Bronchial epithelial cell (primary cell): ENCODE results near the gene POC1A. TPM values are rescaled to one million over a fixed set of nuclear protein-coding genes. Genes with fewer than 3 reads are reported as not detected.
"Not testable (repeated sequence)": the region's sequence is repeated elsewhere in the genome, so short reads cannot be mapped to it uniquely, and the experiment has no call there.

Experiments
- DNase-seq: peaks from one replicate; pipeline ENCODE4 v3.0.0-alpha.2; 2010; ENCODE audit warnings: low read depth
- FAIRE-seq: peaks from 2 replicates; lab custom pipeline; 2011; peaks lifted over from hg19 to GRCh38; lab: Jason Lieb, UNC
- H3K27me3 ChIP-seq: 2 replicates; pipeline ENCODE4 v1.5.1; 2011; ENCODE audit warnings: low read length; ENCODE audit not compliant: control insufficient read depth, insufficient read depth
- H3K36me3 ChIP-seq: 2 replicates; pipeline ENCODE4 v1.5.1; 2011; ENCODE audit warnings: low read length; ENCODE audit not compliant: control insufficient read depth, insufficient read depth
- H3K4me3 ChIP-seq: 2 replicates; pipeline ENCODE4 v1.5.1; 2011; ENCODE audit warnings: mild to moderate bottlenecking, low read depth, low read length, control low read depth
- total RNA-seq: library from RNA; depleted of rRNA; stranded (reverse); fragments of >200 nt; gene quantifications from 2 replicates; pipeline ENCODE4 v1.2.1, GENCODE V29; 2014
- TF ChIP-seq, protein P1 (sequence below): IDR thresholded peaks from 2 replicates; pipeline ENCODE4 v1.5.1; 2011; ENCODE audit warnings: mild to moderate bottlenecking, moderate library complexity, low read length, control low read depth, inconsistent platforms; ENCODE audit not compliant: insufficient read depth, severe bottlenecking

POC1A gene
- total RNA-seq, 1 donor from 2014 or later: 1.8 TPM

DNA sequence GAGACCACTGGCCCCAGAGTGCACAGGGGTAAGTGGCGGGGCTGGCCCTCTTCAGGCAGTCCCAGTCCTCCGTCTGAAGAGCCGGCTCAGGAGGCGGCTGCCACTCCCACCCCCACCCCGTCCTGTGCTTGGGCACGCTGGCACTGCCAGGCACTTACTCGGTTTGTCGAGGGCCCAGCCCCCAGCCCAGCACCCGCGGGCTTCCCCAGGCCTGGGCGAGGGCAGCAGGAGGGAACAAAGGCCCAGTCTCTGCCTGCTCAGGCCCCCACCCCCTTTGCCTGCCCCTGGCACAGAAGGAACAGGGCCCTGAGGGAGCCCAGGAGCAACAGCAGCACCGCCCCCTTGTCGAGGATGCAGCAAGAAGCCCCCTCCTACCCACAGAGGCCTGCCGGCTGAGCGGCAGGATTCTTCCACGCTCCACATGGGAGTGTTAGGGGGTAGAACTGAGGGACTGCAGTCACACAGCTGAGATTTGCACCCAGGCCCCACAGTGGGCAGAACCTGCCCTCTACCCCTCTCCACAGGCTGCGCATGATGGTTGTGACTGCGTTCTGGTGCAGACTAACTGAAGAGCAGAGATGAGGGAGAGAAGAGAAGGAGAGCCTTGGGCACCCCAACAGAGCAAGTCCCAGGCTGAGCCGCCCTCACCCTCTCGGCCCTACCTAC, 106.8 kb downstream of the POC1A start:
- TF ChIP-seq, protein P1, sequence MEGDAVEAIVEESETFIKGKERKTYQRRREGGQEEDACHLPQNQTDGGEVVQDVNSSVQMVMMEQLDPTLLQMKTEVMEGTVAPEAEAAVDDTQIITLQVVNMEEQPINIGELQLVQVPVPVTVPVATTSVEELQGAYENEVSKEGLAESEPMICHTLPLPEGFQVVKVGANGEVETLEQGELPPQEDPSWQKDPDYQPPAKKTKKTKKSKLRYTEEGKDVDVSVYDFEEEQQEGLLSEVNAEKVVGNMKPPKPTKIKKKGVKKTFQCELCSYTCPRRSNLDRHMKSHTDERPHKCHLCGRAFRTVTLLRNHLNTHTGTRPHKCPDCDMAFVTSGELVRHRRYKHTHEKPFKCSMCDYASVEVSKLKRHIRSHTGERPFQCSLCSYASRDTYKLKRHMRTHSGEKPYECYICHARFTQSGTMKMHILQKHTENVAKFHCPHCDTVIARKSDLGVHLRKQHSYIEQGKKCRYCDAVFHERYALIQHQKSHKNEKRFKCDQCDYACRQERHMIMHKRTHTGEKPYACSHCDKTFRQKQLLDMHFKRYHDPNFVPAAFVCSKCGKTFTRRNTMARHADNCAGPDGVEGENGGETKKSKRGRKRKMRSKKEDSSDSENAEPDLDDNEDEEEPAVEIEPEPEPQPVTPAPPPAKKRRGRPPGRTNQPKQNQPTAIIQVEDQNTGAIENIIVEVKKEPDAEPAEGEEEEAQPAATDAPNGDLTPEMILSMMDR: no peak
- H3K27me3 ChIP-seq: no peaks in the 10 kb centered on the region
- DNase-seq (peak; percentile 83), FAIRE-seq (peak; percentile 43)
- no peak overlapping the region for H3K4me3 ChIP-seq
- H3K36me3 ChIP-seq: peaks cover 26% of the 10 kb centered on the region

DNA sequence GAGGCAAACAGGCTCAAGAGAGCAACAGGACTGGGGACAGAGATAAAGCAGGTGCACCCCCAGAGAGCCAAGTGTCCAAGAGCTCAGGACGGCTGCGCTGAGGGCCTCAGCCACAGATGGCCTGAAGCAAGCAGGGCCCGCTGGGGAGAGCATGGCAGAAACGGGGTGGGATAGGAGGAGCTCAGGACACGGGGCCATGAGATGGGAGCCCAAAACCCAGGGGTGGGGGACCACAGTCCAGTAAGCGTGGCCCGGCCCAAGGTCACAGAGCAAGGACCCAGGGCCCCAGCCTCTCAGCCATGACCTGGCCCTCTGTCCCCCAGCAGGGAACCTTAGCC, 107.4 kb downstream of the POC1A start:
- TF ChIP-seq, protein P1: no peak
- H3K4me3 ChIP-seq: peak overlapping the region; percentile 1
- FAIRE-seq: no peak
- H3K36me3 ChIP-seq: peaks cover 21% of the 10 kb centered on the region
- DNase-seq: no peak
- H3K27me3 ChIP-seq: no peaks in the 10 kb centered on the region

DNA sequence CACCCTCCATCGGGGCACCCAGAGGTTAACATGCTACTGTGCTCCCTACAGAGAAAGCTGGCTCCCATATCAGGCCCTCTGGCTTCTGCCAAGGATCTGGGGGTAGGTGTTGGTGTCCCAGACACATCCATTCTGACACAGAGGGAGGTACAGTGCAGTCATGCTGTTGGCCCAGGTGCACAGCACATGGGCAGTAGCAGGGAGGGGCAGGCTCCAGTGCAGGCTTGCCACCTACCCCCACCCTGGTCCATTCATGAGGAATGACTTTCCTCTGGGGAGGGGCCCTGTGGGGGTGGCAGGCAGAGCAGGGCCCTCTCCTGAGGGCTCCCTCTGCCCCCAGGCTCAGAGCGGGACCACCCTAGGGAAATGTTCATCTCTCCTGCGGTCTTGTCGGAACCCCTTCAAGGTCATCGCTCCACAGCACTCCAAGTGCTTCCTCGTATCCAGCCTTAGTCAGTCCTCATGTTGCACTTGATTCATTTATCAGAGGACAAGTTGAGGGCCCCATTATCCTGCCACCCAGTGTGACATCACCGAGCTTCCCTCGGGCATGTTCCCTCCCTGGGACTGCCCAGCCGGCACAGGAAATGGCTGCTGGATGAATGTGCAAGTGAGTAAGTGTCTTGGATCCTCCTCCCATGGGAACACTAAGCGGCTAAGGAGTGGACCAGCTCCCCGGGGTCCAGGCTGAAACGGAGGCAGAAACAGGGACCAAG, 107.9 kb downstream of the POC1A start:
- TF ChIP-seq, protein P1: no peak
- Histone ChIP-seq H3K36me3 (peaks cover 16% of the 10 kb centered on the region), H3K4me3 (no peak overlapping the region), H3K27me3 (no peaks in the 10 kb centered on the region)
- FAIRE-seq: peak; percentile 100
- peak; percentile 99 for DNase-seq

DNA sequence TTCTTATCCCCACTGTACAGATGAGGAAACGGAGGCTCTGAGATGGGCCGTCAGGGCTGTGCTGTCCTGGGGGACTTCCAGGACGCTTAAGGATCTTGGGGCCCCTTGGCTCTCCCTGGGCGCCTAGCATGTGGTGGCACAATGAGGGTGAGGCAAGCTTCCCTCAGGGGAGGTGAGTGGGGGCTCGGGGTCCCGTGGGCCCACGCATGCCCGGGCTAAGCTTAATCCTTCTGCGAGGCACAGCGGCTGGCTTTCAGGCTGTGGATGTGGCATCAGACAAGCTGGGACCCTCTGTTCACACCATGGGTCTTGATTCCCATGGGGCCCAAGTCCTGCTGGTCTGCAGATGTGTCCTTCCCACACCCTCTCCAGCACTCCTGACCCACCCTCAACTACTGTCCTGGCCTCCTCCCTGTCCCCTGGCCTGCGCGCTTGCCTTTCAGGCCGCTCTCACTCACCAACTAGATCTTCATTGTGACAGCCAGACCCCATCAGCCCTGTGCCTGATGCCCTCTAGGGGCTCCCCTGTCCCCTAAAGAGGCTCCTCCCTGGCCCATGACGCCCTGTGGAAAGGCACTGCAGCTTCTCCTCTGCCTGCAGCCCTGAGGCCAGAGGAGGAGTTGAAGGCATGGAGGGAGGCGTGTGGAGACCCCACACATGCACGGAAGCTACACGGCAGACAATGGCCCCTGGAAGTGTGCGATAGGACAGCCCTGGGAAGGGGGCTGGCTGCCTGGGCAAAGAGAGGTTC, 109.2 kb downstream of the POC1A start:
- no peaks in the 10 kb centered on the region for H3K27me3 ChIP-seq
- no peak overlapping the region for H3K4me3 ChIP-seq
- no peak for DNase-seq
- FAIRE-seq: no peak
- H3K36me3 ChIP-seq: peaks cover 5% of the 10 kb centered on the region
- TF ChIP-seq, protein P1: no peak

DNA sequence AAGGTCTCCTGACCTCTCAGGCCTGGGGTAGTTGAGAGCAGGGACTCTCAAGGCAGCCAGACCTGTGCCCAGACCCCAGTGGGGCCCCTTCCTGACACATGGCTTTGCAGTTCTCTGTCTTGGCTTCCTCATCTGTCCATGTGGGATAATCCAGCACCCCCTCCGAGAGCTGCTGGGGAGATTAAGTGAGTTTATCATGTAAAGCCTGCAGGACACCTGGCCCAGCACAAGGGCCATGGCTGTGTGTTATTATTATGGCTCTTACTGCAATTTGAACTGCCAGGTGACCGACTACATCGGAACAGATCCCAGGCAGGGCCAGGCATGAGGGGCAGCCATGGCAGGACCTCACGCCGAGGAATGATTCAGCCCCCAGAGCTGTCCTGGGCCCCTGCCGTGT, 110.5 kb downstream of the POC1A start:
- Histone ChIP-seq H3K36me3 (no peaks in the 10 kb centered on the region), H3K27me3 (no peaks in the 10 kb centered on the region), H3K4me3 (no peak overlapping the region)
- DNase-seq: no peak
- no peak for FAIRE-seq
- TF ChIP-seq, protein P1: no peak

DNA sequence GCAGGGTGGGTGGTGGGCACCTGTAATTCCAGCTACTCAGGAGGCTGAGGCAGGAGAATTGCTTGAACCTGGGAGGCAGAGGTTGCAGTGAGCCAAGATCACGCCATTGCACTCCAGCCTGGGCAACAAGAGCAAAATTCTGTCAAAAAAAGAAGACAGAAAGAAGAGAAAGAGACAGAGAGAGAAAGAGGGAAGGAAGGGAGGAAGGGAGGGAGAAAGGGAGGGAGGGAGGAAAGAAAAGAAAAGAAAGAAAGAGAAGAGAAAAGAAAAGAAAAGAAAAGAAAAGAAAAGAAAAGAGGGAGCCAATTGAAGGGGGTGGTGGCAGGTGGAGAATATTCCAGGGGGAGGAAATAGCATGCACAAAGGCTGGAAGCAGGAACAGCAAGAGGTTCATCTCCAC, 111.2 kb downstream of the POC1A start:
- not testable (repeated sequence) for FAIRE-seq, H3K4me3 ChIP-seq, DNase-seq

More for the DNA sequence above, 111.2 kb downstream of the POC1A start:
- H3K36me3 ChIP-seq, H3K27me3 ChIP-seq: not testable (repeated sequence)
